ENCODE data around the gene CDC6.

The CDC6 gene

GRCh38 chr17:40248507-40248906 lies 39.2 kb upstream of the CDC6 start:
- TF ChIP-seq, protein P1, sequence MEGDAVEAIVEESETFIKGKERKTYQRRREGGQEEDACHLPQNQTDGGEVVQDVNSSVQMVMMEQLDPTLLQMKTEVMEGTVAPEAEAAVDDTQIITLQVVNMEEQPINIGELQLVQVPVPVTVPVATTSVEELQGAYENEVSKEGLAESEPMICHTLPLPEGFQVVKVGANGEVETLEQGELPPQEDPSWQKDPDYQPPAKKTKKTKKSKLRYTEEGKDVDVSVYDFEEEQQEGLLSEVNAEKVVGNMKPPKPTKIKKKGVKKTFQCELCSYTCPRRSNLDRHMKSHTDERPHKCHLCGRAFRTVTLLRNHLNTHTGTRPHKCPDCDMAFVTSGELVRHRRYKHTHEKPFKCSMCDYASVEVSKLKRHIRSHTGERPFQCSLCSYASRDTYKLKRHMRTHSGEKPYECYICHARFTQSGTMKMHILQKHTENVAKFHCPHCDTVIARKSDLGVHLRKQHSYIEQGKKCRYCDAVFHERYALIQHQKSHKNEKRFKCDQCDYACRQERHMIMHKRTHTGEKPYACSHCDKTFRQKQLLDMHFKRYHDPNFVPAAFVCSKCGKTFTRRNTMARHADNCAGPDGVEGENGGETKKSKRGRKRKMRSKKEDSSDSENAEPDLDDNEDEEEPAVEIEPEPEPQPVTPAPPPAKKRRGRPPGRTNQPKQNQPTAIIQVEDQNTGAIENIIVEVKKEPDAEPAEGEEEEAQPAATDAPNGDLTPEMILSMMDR (IDR thresholded peaks at IDR 0.05; ENCODE audit: control insufficient read depth, insufficient read depth, low read depth, low read length, missing control alignments), result no peak
- no peak overlapping the region for H3K4me3 ChIP-seq (ENCODE audit: control insufficient read depth, low read depth, low read length)
- DNase-seq (ENCODE audit: low read depth), result no peak

- no peak overlapping the region for H3K4me3 ChIP-seq (ENCODE audit: control insufficient read depth, low read depth, low read length)
- TF ChIP-seq, protein P1 (IDR thresholded peaks at IDR 0.05; ENCODE audit: control insufficient read depth, insufficient read depth, low read depth, low read length, missing control alignments), result no peak
- peak; percentile 68 for DNase-seq (ENCODE audit: low read depth)
These were observed 36.1 kb upstream of the CDC6 start for GRCh38 chr17:40251576-40251975.

GRCh38 chr17:40253565-40253964 lies 34.1 kb upstream of the CDC6 start:
- no peak overlapping the region for H3K4me3 ChIP-seq (ENCODE audit: control insufficient read depth, low read depth, low read length)
- TF ChIP-seq, protein P1 (IDR thresholded peaks at IDR 0.05; ENCODE audit: control insufficient read depth, insufficient read depth, low read depth, low read length, missing control alignments), result no peak
- DNase-seq (ENCODE audit: low read depth), result no peak

GRCh38 chr17:40259505-40259904 lies 28.2 kb upstream of the CDC6 start:
- TF ChIP-seq, protein P1 (IDR thresholded peaks at IDR 0.05; ENCODE audit: control insufficient read depth, insufficient read depth, low read depth, low read length, missing control alignments), result no peak
- no peak overlapping the region for H3K4me3 ChIP-seq (ENCODE audit: control insufficient read depth, low read depth, low read length)
- no peak for DNase-seq (ENCODE audit: low read depth)

DNA sequence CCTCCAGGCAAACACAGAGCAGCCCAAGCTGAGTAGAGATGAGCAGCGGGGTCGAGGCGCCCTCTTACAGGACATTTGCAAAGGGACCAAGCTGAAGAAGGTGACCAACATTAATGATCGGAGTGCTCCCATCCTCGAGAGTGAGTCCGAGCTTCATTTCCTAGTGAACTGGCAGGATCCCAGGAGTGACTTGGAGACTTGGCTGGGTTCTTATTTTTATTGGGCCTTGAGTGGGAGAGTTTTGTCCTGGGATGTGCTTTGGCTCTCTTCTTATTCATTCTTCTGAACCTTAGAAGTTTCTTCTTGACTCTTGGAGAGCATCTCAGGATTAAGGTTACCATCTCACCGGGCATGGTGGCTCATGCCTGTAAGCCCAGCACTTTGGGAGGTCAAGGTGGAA lies 27.2 kb upstream of the CDC6 start:
- no peak for DNase-seq (ENCODE audit: low read depth)
- TF ChIP-seq, protein P1 (IDR thresholded peaks at IDR 0.05; ENCODE audit: control insufficient read depth, insufficient read depth, low read depth, low read length, missing control alignments), result no peak
- H3K4me3 ChIP-seq (ENCODE audit: control insufficient read depth, low read depth, low read length), result no peak overlapping the region

GRCh38 chr17:40264458-40265185 lies 23.1 kb upstream of the CDC6 start:
- TF ChIP-seq, protein P1 (IDR thresholded peaks at IDR 0.05; ENCODE audit: control insufficient read depth, insufficient read depth, low read depth, low read length, missing control alignments), result no peak
- DNase-seq (ENCODE audit: low read depth), result no peak
- no peak overlapping the region for H3K4me3 ChIP-seq (ENCODE audit: control insufficient read depth, low read depth, low read length)
